ENCODE results near the gene UROS. TPM values are rescaled to one million over a fixed set of nuclear protein-coding genes. Genes with fewer than 3 reads are reported as not detected.

The UROS gene
- total RNA-seq, 2 donors from 2014 or later: 19.9 to 30.2 TPM

DNA sequence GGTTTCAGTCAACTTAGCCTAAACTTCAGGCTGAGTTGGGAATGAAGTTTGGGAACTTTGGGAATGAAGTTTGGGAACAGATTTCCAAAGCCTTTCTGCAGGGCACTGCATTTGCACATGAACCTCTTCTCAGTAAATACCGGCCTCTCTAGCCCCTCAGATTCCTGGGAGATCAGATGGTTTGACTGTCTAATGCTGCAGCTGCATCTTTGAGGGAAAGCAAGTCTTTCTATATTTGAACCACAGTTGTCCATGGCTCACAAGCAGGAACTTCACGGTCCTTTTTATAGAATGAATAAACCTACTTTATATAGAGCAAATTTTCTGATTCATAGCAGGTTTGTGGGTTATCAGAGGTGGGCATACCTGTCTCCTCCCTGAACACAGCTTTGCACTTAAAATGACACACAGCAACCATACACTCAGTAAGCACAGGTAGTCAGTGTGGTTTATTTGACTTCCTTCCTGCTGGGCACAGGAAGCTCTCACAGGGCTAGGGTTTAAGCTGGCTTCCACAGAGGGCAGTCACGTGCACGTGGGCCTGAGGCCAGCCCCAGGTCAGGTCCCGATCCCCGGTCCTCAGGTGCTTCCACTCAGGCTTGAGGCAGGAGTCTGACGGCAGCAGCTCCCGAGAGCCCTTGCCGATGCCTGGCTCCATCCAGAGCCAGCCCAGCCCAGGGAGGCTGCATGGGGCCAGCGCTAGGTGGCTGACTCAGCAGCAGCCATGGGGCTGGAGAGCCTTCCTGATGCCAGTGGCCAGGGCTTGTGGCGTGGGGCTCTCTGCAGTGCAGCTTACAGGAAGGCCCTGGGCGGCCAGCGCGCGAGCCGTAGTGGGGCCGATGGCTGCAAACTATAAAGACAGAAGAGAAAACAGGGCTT is 34.7 kb downstream of the UROS start:
- no peaks in the 10 kb centered on the region for H3K4me1 ChIP-seq
- no peak for DNase-seq
- no peak overlapping the region for H3K27ac ChIP-seq
- no peaks in the 10 kb centered on the region for H3K27me3 ChIP-seq
- no peak overlapping the region for H3K4me3 ChIP-seq
- no peaks in the 10 kb centered on the region for H3K36me3 ChIP-seq
- intact Hi-C loops (cut with DNase I): no loop called here
- H3K9ac ChIP-seq (ENCODE audit: low read depth in 2 of 2, low read length in 2 of 2): no peak overlapping the region
- no peaks in the 10 kb centered on the region for H3K9me3 ChIP-seq
- TF ChIP-seq, protein P1, sequence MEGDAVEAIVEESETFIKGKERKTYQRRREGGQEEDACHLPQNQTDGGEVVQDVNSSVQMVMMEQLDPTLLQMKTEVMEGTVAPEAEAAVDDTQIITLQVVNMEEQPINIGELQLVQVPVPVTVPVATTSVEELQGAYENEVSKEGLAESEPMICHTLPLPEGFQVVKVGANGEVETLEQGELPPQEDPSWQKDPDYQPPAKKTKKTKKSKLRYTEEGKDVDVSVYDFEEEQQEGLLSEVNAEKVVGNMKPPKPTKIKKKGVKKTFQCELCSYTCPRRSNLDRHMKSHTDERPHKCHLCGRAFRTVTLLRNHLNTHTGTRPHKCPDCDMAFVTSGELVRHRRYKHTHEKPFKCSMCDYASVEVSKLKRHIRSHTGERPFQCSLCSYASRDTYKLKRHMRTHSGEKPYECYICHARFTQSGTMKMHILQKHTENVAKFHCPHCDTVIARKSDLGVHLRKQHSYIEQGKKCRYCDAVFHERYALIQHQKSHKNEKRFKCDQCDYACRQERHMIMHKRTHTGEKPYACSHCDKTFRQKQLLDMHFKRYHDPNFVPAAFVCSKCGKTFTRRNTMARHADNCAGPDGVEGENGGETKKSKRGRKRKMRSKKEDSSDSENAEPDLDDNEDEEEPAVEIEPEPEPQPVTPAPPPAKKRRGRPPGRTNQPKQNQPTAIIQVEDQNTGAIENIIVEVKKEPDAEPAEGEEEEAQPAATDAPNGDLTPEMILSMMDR (IDR thresholded peaks at IDR 0.05): no peak

DNA sequence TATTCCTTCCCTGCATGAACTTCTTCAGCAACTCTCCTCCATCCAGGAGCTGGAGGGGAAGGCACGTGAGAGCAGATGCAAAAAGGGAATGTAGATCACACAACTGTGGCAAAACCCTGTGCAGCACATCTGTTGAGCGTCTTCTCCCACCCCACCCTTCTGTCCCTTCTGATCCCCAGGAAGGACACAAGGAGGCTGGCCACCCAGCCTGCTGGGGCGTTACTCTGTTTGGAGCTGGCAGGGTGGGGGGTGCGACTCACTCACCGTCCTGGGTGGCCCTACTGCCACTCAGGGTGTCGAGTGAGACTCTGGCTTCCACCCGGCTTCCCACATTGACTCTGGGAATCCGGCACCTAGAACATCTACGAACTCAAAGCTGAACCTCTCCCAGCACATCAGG is 37.3 kb downstream of the UROS start:
- H3K4me3 ChIP-seq: no peak overlapping the region
- H3K4me1 ChIP-seq: no peaks in the 10 kb centered on the region
- TF ChIP-seq, protein P1 (IDR thresholded peaks at IDR 0.05): no peak
- H3K9me3 ChIP-seq: no peaks in the 10 kb centered on the region
- intact Hi-C loops (cut with DNase I): no loop called here
- H3K27ac ChIP-seq: no peak overlapping the region
- H3K27me3 ChIP-seq: no peaks in the 10 kb centered on the region
- H3K36me3 ChIP-seq: no peaks in the 10 kb centered on the region
- H3K9ac ChIP-seq (ENCODE audit: low read depth in 2 of 2, low read length in 2 of 2): no peak overlapping the region
- no peak for DNase-seq

DNA sequence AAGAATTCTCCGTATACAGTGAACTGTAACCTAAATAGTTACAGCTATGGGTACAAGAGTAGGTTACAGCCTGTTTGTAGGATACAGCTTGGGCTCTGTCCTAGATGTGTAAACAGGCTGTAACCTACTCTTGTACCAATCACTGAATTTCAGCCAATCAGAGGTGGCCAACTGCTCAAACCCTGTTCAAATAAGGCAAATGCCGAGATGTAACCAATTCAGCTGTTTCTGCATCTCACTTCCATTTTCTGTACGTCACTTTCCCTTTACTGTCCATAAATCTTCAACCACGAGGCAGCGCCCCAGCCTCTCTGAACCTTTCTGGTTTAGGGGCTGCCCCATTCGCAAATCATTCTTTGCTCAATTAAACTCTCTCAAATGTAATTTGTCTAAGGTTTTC is 39.1 kb downstream of the UROS start:
- TF ChIP-seq, protein P1 (IDR thresholded peaks at IDR 0.05): no peak
- Histone ChIP-seq H3K9ac (ENCODE audit: low read depth in 2 of 2, low read length in 2 of 2) (no peak overlapping the region), H3K27ac (no peak overlapping the region), H3K4me1 (no peaks in the 10 kb centered on the region), H3K4me3 (no peak overlapping the region), H3K27me3 (no peaks in the 10 kb centered on the region), H3K9me3 (no peaks in the 10 kb centered on the region), H3K36me3 (no peaks in the 10 kb centered on the region)
- intact Hi-C loops (cut with DNase I): no loop called here
- no peak for DNase-seq

DNA sequence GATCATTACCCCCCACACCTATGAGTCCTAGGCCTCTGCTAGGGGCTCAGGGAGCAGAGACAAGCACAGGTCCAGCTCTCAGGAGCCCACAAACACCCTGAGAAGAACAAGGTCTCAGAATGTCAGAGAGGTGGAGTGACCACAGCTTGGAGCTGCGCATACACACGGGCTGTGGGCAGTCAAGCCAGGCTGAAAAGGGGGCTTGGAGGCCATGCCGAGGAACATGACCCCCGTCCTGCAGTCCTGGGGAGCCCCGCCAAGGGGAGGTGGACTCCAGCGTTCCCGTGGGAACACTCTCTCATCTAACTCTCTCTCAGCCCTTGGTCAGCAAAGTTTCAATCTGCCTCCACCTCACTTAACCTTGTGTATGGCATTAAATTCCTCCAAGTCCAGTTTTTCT is 39.6 kb downstream of the UROS start:
- DNase-seq: no peak
- intact Hi-C loops (cut with DNase I): no loop called here
- Histone ChIP-seq H3K4me3 (no peak overlapping the region), H3K9me3 (no peaks in the 10 kb centered on the region), H3K4me1 (no peaks in the 10 kb centered on the region), H3K27ac (no peak overlapping the region), H3K9ac (ENCODE audit: low read depth in 2 of 2, low read length in 2 of 2) (no peak overlapping the region), H3K36me3 (no peaks in the 10 kb centered on the region), H3K27me3 (no peaks in the 10 kb centered on the region)
- TF ChIP-seq, protein P1 (IDR thresholded peaks at IDR 0.05): no peak

DNA sequence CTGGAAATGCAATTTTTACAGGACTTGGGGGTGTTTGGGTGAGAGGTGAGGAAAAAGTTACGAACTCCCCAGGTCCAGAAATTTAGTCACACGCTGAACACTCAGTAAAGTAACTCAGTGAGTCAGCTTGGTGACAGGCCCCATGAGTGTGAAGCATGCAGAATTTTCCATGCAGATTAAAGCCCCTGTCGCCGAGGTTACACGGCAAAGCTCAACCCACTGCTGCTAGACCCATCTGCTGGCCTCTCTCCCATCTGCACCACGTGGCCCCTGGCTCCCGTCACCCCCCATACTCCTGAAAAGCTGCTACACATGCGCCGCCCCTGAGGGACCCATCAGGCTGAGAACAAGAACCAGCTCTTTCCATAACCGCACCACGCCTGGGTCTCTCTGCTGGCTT is 40.4 kb downstream of the UROS start:
- H3K4me3 ChIP-seq: no peak overlapping the region
- H3K9me3 ChIP-seq: no peaks in the 10 kb centered on the region
- no peak for DNase-seq
- H3K27me3 ChIP-seq: no peaks in the 10 kb centered on the region
- H3K4me1 ChIP-seq: no peaks in the 10 kb centered on the region
- no peaks in the 10 kb centered on the region for H3K36me3 ChIP-seq
- intact Hi-C loops (cut with DNase I): no loop called here
- TF ChIP-seq, protein P1 (IDR thresholded peaks at IDR 0.05): no peak
- H3K9ac ChIP-seq (ENCODE audit: low read depth in 2 of 2, low read length in 2 of 2): no peak overlapping the region
- no peak overlapping the region for H3K27ac ChIP-seq

Measured in colonic mucosa (tissue), 4 donors.